RWPE1 (cell line): ENCODE results near the gene MCF2L.

Experiments
- CTCF ChIA-PET: fragments of 350-600 bp; sonication (Branson Sonifier 250); formaldehyde crosslinking; extraction: SDS; loops from one replicate; lab custom pipeline; 2021; lab: Yijun Ruan, JAX
- POLR2A ChIA-PET: fragments of 400-600 bp; formaldehyde crosslinking; extraction: SDS; loops from one replicate; lab custom pipeline; 2020; ENCODE audit warnings: antibody characterized with exemption; ENCODE audit not compliant: low non-redundant PET; lab: Yijun Ruan, JAX
- DNase-seq: peaks from one replicate; pipeline ENCODE4 v3.0.0; 2012; ENCODE audit warnings: low spot score
- H3K27ac ChIP-seq: fragments of 450-650 bp; 2 replicates; pipeline ENCODE4 v1.5.1; 2017
- CTCF ChIP-seq: fragments of 450-650 bp; conservative IDR thresholded peaks from 2 replicates; pipeline ENCODE4 v1.5.1; 2017; ENCODE audit warnings: low read depth, mild to moderate bottlenecking

Gene MCF2L

GRCh38 chr13:113022745-113023574, 53.9 kb downstream of the MCF2L start:
- ChIA-PET CTCF (interaction anchor here (0.6 kb wide), 1 partner anchor 36 kb away, joined by 3 read pairs; no protein-coding TSS in a partner anchor), POLR2A (no interaction called here)
- no peak overlapping the region for H3K27ac ChIP-seq
- TF ChIP-seq CTCF, result no peak
- no peak for DNase-seq

GRCh38 chr13:113023694-113024430, 54.8 kb downstream of the MCF2L start:
- no peak for TF ChIP-seq CTCF
- H3K27ac ChIP-seq, result no peak overlapping the region
- DNase-seq, result no peak
- ChIA-PET POLR2A (no interaction called here), CTCF (interaction anchor here (0.6 kb wide), 2 partner anchors 8 to 408 kb away, joined by 3 to 6 read pairs; no protein-coding TSS in a partner anchor)

- H3K27ac ChIP-seq, result no peak overlapping the region
- DNase-seq, result no peak
- ChIA-PET POLR2A (no interaction called here), CTCF (interaction anchor here (0.6 kb wide), 1 partner anchor 8 kb away, joined by 3 read pairs; no protein-coding TSS in a partner anchor)
- TF ChIP-seq CTCF, result no peak
Observed at GRCh38 chr13:113024466-113024865, 55.5 kb downstream of the MCF2L start.

GRCh38 chr13:113026391-113026910, 57.4 kb downstream of the MCF2L start:
- CTCF ChIA-PET, result interaction anchor here (0.6 kb wide), 1 partner anchor 367 kb away, joined by 3 read pairs; no protein-coding TSS in a partner anchor
- POLR2A ChIA-PET, result no interaction called here
- no peak for TF ChIP-seq CTCF
- no peak overlapping the region for H3K27ac ChIP-seq
- DNase-seq, result no peak

- ChIA-PET POLR2A (no interaction called here), CTCF (no interaction called here)
- no peak for DNase-seq
- H3K27ac ChIP-seq, result no peak overlapping the region
- no peak for TF ChIP-seq CTCF
Observed at GRCh38 chr13:113027095-113027494, 58.1 kb downstream of the MCF2L start.

GRCh38 chr13:113027566-113027965, 58.6 kb downstream of the MCF2L start:
- POLR2A ChIA-PET, result no interaction called here
- H3K27ac ChIP-seq, result no peak overlapping the region
- CTCF ChIA-PET, result no interaction called here
- no peak for TF ChIP-seq CTCF
- no peak for DNase-seq
